ENCODE results near the gene TSC22D3. TPM values are rescaled to one million over a fixed set of nuclear protein-coding genes. Genes with fewer than 3 reads are reported as not detected.

The TSC22D3 gene
- total and polyA plus RNA-seq, 8 donors: 198 to 906 (median 338) TPM

DNA sequence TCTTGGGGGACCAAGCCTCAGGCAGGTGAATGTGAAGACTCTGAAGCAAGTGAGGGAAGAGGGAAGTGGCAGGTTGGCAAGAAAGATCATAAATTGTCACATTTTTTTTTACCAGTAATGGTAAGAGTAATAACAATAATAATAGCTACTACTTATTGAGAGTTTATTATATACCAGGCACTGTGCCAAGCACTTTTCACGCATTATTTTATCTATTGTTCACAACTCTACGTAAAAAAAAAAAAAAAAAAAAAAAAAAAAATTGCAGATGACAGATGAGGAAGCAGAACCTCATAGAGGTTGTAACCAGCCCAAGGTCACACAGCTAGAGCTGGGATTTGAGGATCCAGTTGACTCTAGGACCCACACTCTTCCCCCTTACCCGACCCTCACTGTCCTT is 40.9 kb downstream of the TSC22D3 start:
- H3K27ac ChIP-seq: peak overlapping the region; percentile 29 to 90 (median 53)
- H3K9me3 ChIP-seq: no peaks in the 10 kb centered on the region
- H3K36me3 ChIP-seq: no peaks in the 10 kb centered on the region
- H3K27me3 ChIP-seq: no peaks in the 10 kb centered on the region
- no peak for DNase-seq
- H3K4me1 ChIP-seq: peaks cover 33 to 79% (median 69%) of the 10 kb centered on the region in 4 donors
- intact Hi-C loops (cut with DNase I; ENCODE audit: low total_unique reads): no loop called here
- no peak for TF ChIP-seq POLR2A (IDR thresholded peaks at IDR 0.05)
- no peak for TF ChIP-seq EP300 (IDR thresholded peaks at IDR 0.05)
- TF ChIP-seq, protein P1, sequence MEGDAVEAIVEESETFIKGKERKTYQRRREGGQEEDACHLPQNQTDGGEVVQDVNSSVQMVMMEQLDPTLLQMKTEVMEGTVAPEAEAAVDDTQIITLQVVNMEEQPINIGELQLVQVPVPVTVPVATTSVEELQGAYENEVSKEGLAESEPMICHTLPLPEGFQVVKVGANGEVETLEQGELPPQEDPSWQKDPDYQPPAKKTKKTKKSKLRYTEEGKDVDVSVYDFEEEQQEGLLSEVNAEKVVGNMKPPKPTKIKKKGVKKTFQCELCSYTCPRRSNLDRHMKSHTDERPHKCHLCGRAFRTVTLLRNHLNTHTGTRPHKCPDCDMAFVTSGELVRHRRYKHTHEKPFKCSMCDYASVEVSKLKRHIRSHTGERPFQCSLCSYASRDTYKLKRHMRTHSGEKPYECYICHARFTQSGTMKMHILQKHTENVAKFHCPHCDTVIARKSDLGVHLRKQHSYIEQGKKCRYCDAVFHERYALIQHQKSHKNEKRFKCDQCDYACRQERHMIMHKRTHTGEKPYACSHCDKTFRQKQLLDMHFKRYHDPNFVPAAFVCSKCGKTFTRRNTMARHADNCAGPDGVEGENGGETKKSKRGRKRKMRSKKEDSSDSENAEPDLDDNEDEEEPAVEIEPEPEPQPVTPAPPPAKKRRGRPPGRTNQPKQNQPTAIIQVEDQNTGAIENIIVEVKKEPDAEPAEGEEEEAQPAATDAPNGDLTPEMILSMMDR (IDR thresholded peaks at IDR 0.05): no peak
- no peak for TF ChIP-seq POLR2AphosphoS5 (IDR thresholded peaks at IDR 0.05)
- WGBS, 5 donors: 44 to 70% (median 55%) methylated on average over 3 of the region's 3 CpGs
- H3K4me3 ChIP-seq: no peak overlapping the region

DNA sequence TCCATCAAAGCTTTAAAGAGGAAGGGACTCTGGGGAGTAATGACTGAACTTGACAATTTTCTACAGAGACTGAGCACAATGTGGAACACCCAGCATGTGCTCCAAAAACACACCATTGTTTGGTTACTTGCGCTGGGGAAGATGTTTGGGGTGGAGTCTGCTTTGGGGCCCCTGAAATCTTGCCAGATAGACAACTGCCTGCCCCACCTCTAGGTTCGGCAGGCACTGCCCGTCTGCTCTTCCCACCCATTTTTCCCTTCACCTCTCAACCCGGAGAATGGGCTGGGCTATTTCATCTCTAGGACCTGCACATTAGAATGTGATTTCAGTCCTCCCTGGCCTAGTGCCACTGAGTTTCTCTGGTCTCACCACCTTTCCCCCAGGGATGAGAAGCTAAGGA is 41.9 kb downstream of the TSC22D3 start:
- peaks cover 37 to 79% (median 69%) of the 10 kb centered on the region in 4 donors for H3K4me1 ChIP-seq
- no peaks in the 10 kb centered on the region for H3K27me3 ChIP-seq
- no peaks in the 10 kb centered on the region for H3K36me3 ChIP-seq
- DNase-seq: no peak
- no peak overlapping the region for H3K4me3 ChIP-seq
- H3K9me3 ChIP-seq: no peaks in the 10 kb centered on the region
- TF ChIP-seq POLR2AphosphoS5 (IDR thresholded peaks at IDR 0.05): no peak
- no peak for TF ChIP-seq POLR2A (IDR thresholded peaks at IDR 0.05)
- TF ChIP-seq EP300 (IDR thresholded peaks at IDR 0.05): no peak
- TF ChIP-seq, protein P1 (IDR thresholded peaks at IDR 0.05): no peak
- H3K27ac ChIP-seq: peak overlapping the region in 4 of 5 donors; percentile 25 to 90 (median 62)
- WGBS, 5 donors: 29 to 70% (median 52%) methylated on average over 3 to 4 of the region's 4 CpGs
- intact Hi-C loops (cut with DNase I; ENCODE audit: low total_unique reads): no loop called here

DNA sequence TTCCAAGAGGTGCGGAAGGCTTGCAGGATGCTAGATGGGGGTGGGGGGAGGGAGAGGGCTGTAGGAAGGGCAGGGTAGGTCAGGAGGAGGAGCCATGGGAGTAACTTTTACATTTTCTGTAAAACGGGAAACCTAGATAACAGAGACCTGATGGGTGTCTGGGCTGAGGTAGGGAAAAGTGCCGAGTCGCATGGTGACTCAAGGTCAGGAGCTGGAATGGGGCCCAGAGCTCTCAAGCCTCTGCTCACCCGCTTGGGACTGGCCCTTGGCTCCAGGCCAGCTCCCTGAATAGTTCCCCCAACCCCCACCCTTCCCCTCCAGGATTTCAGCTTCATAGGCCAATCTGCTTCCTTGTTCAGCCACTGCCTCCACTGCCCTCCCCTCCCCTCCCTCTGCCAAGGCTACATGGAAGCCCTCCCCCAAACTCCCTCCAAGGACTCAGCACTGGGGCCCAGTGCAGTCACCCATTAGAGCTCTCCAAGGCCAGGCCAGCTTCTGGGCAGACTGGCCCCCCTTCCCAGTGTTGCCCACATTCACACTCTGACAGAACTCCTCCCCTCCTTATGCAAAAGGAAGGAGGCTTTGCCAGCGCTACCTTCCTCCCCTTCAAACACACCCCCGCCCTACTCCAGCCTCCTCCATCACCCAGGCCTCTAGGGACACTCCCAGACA is 43.6 kb downstream of the TSC22D3 start:
- Histone ChIP-seq H3K27ac (peak overlapping the region; percentile 70 to 87 (median 81)), H3K36me3 (no peaks in the 10 kb centered on the region), H3K4me1 (peaks cover 40 to 79% (median 71%) of the 10 kb centered on the region in 4 donors), H3K9me3 (no peaks in the 10 kb centered on the region), H3K27me3 (no peaks in the 10 kb centered on the region), H3K4me3 (no peak overlapping the region)
- 13 to 25% (median 22%) methylated on average over 7 of the region's 7 CpGs for WGBS, 5 donors
- DNase-seq: peak; percentile 92 to 95
- TF ChIP-seq, protein P1 (IDR thresholded peaks at IDR 0.05): no peak
- TF ChIP-seq POLR2AphosphoS5 (IDR thresholded peaks at IDR 0.05): peak in 2 of 3 donors; percentile 8 to 39
- TF ChIP-seq EP300 (IDR thresholded peaks at IDR 0.05): no peak
- TF ChIP-seq POLR2A (IDR thresholded peaks at IDR 0.05): no peak
- intact Hi-C loops (cut with DNase I; ENCODE audit: low total_unique reads): no loop called here

DNA sequence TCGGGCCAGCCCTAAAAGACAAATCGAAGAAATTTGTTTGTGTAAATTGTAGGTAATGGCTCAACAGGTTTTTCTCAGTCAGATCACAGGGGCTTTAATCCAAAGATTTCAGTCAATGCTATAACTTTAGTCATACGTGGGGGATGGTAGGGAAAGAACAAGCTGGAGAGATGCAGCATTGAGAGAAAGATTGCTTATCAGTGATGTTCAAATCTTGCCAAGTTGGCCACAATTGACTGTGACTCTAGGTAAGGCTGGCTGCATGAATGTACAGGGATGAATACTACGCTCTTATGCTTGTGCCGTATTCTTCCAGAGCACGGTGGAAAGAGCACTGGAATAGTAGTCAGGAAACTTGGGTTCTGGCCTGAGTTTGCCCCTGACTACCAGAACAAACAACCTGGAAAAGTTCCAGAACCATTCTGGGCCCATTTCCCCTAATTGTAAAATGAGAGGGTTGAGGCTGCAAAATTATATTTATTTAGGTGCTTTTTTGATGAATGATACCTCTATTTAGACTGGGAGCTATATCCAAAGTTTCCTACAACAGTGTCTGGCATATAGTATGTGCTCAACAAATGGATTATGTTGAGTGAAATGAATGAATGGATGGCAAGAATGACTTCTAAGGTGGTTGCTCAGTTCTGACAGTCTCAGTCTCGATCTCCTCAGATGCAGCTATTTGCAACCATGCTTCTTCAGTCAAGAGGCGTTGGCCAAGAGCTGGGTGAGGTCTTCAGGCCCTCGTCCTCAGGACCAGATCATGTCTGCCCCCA is 44.4 kb downstream of the TSC22D3 start:
- H3K27ac ChIP-seq: peak overlapping the region; percentile 70 to 87 (median 81)
- no peaks in the 10 kb centered on the region for H3K36me3 ChIP-seq
- H3K27me3 ChIP-seq: no peaks in the 10 kb centered on the region
- no peak for DNase-seq
- intact Hi-C loops (cut with DNase I; ENCODE audit: low total_unique reads): no loop called here
- H3K4me1 ChIP-seq: peaks cover 48 to 79% (median 71%) of the 10 kb centered on the region in 4 donors
- WGBS, 5 donors: 37 to 65% (median 56%) methylated on average over 8 to 9 of the region's 9 CpGs
- peak in 2 of 3 donors; percentile 13 to 36 for TF ChIP-seq POLR2AphosphoS5 (IDR thresholded peaks at IDR 0.05)
- TF ChIP-seq POLR2A (IDR thresholded peaks at IDR 0.05): no peak
- H3K4me3 ChIP-seq: no peak overlapping the region
- no peaks in the 10 kb centered on the region for H3K9me3 ChIP-seq

All from stomach (tissue), 9 donors.